Kidney (tissue), 14 donors: ENCODE measurements around the gene NUP214. TPM values are rescaled to one million over a fixed set of nuclear protein-coding genes. Genes with fewer than 3 reads are reported as not detected.

Experiments
- DNase-seq, 5 donors: peaks; one replicate each; pipeline ENCODE4 v3.0.0-alpha.2; 2013 to 2020
- FAIRE-seq: peaks from 2 replicates; lab custom pipeline; 2012; peaks lifted over from hg19 to GRCh38; lab: Jason Lieb, UNC
- H3K27ac ChIP-seq, 2 donors: one replicate each; pipeline ENCODE4 v1.7.0; 2013; ENCODE audit warnings: low read depth in 2 of 2, low read length in 2 of 2, inconsistent platforms in 1 of 2
- H3K27me3 ChIP-seq: one replicate; pipeline ENCODE4 v1.7.1; 2013; ENCODE audit warnings: low read length, inconsistent platforms; ENCODE audit not compliant: control insufficient read depth, insufficient read depth
- H3K36me3 ChIP-seq, 3 donors: one replicate each; pipeline versions ENCODE4 v1.7.0 to v1.7.1; 2013; ENCODE audit warnings: low read length in 3 of 3, control low read depth in 1 of 3, inconsistent platforms in 1 of 3; ENCODE audit not compliant: insufficient read depth in 3 of 3, control insufficient read depth in 2 of 3
- H3K4me1 ChIP-seq, 3 donors: one replicate each; pipeline versions ENCODE4 v1.7.0 to v1.7.1; 2013; ENCODE audit warnings: low read length in 3 of 3, inconsistent platforms in 1 of 3, low read depth in 1 of 3; ENCODE audit not compliant: control insufficient read depth in 2 of 3, insufficient read depth in 2 of 3
- H3K4me3 ChIP-seq, 3 donors: one replicate each; pipeline versions ENCODE4 v1.7.0 to v1.8.1; 2013; ENCODE audit warnings: low read length in 3 of 3, control low read depth in 1 of 3, inconsistent platforms in 1 of 3
- H3K9ac ChIP-seq, 3 donors: one replicate each; pipeline versions ENCODE4 v1.7.0 to v1.7.1; 2013; ENCODE audit warnings: low read length in 3 of 3, control low read depth in 1 of 3, inconsistent platforms in 1 of 3
- H3K9me3 ChIP-seq, 3 donors: one replicate each; pipeline versions ENCODE4 v1.7.0 to v1.7.1; 2013; ENCODE audit warnings: low read length in 3 of 3, control low read depth in 1 of 3, inconsistent platforms in 1 of 3; ENCODE audit not compliant: control insufficient read depth in 2 of 3, insufficient read depth in 1 of 3
- CTCF ChIP-seq: IDR thresholded peaks from 3 replicates; pipeline ENCODE4 v1.5.1; 2012; ENCODE audit warnings: mild to moderate bottlenecking, moderate library complexity, borderline replicate concordance; ENCODE audit not compliant: insufficient read depth; ENCODE audit errors: extremely low read depth
- intact Hi-C: fragments of 100-400 bp; cut with DNase I; formaldehyde crosslinking; loops from one replicate; pipeline ENCODE4 v1.11.1; 2022
- polyA plus RNA-seq: library from polyadenylated mRNA; stranded (reverse); fragments of 350-450 nt; fragmentation: Illumina TruSeq; extraction: RNeasy Lipid Tissue Mini Kit (QIAGEN cat#74804); gene quantifications from one replicate; pipeline ENCODE4 v1.2.3, GENCODE V29; 2014; ENCODE audit warnings: low read depth, low replicate concordance; ENCODE audit not compliant: insufficient read depth
- total RNA-seq: library from RNA; stranded (reverse); fragmentation: NEBNext Ultra II Directional; extraction: Animal tissue kit (Norgen Biotek cat#: 25700); gene quantifications from one replicate; pipeline ENCODE4 v1.2.1, GENCODE V29; 2021
- donor health status: control.
- donor health status: control.
- donor health status: control.
- donor health status: control.
- donor health status: control.
- donor health status: DM: yes; HTN: yes; CAD: no.
- donor health status: Normal renal cell carcinoma (clear cell type).

Gene NUP214
- total and polyA plus RNA-seq, 2 donors from 2014 or later, result 28.4 to 75.3 TPM

- intact Hi-C loops, result no loop called here
- H3K9me3 ChIP-seq, result no peaks in the 10 kb centered on the region
- H3K36me3 ChIP-seq, result no peaks in the 10 kb centered on the region
- no peak overlapping the region for H3K9ac ChIP-seq
- H3K4me1 ChIP-seq, result no peaks in the 10 kb centered on the region
- no peak overlapping the region for H3K27ac ChIP-seq
- no peaks in the 10 kb centered on the region for H3K27me3 ChIP-seq
- DNase-seq (peak in 1 of 5 donors; percentile 45), FAIRE-seq (no peak)
- no peak overlapping the region for H3K4me3 ChIP-seq
- TF ChIP-seq CTCF, result no peak
Observed at GRCh38 chr9:131258698-131259431, 133.5 kb downstream of the NUP214 start.

GRCh38 chr9:131259432-131259898 lies 134.1 kb downstream of the NUP214 start:
- no peaks in the 10 kb centered on the region for H3K27me3 ChIP-seq
- no peak overlapping the region for H3K9ac ChIP-seq
- H3K9me3 ChIP-seq, result no peaks in the 10 kb centered on the region
- no peaks in the 10 kb centered on the region for H3K36me3 ChIP-seq
- no peak for TF ChIP-seq CTCF
- FAIRE-seq, result no peak
- no peak overlapping the region for H3K4me3 ChIP-seq
- no peak overlapping the region for H3K27ac ChIP-seq
- peak in 1 of 5 donors; percentile 39 for DNase-seq
- H3K4me1 ChIP-seq, result no peaks in the 10 kb centered on the region
- intact Hi-C loops, result no loop called here

GRCh38 chr9:131259916-131260597 lies 134.7 kb downstream of the NUP214 start:
- Histone ChIP-seq H3K4me1 (no peaks in the 10 kb centered on the region), H3K4me3 (no peak overlapping the region), H3K27me3 (no peaks in the 10 kb centered on the region), H3K36me3 (no peaks in the 10 kb centered on the region), H3K9ac (no peak overlapping the region), H3K27ac (no peak overlapping the region), H3K9me3 (no peaks in the 10 kb centered on the region)
- TF ChIP-seq CTCF, result no peak
- DNase-seq, result no peak
- intact Hi-C loops, result no loop called here
- no peak for FAIRE-seq
